ENCODE results near the gene RRBP1. TPM values are rescaled to one million over a fixed set of nuclear protein-coding genes. Genes with fewer than 3 reads are reported as not detected.

The RRBP1 gene
- total RNA-seq, 2 donors from 2014 or later, result 112 to 148 TPM

- no peaks in the 10 kb centered on the region for H3K36me3 ChIP-seq
- DNase-seq (ENCODE audit: low spot score), result no peak
- WGBS, result 51% methylated on average over 7 of the region's 7 CpGs
- no peaks in the 10 kb centered on the region for H3K27me3 ChIP-seq (replicated peaks; ENCODE audit: insufficient read depth)
- no peak overlapping the region for H3K4me3 ChIP-seq
- peaks cover 11% of the 10 kb centered on the region for H3K4me1 ChIP-seq (replicated peaks)
- intact Hi-C loops (cut with DNase I), result no loop called here
- no peaks in the 10 kb centered on the region for H3K9me3 ChIP-seq
- H3K27ac ChIP-seq, result no peak overlapping the region
- TF ChIP-seq CTCF (IDR thresholded peaks at IDR 0.05) (peak; percentile 19 to 47 (median 39)), POLR2A (IDR thresholded peaks at IDR 0.05) (no peak)
Measured at GRCh38 chr20:17654649-17655285, 27.3 kb downstream of the RRBP1 start.

GRCh38 chr20:17653835-17654648 is 28.0 kb downstream of the RRBP1 start:
- Histone ChIP-seq H3K27ac (no peak overlapping the region), H3K9me3 (no peaks in the 10 kb centered on the region), H3K27me3 (replicated peaks; ENCODE audit: insufficient read depth) (no peaks in the 10 kb centered on the region), H3K4me3 (no peak overlapping the region), H3K4me1 (replicated peaks) (peaks cover 11% of the 10 kb centered on the region), H3K36me3 (no peaks in the 10 kb centered on the region)
- DNase-seq (ENCODE audit: low spot score), result no peak
- 83% methylated on average over 11 of the region's 11 CpGs for WGBS
- intact Hi-C loops (cut with DNase I), result no loop called here
- no peak for TF ChIP-seq POLR2A (IDR thresholded peaks at IDR 0.05)
- TF ChIP-seq POLR2AphosphoS5 (IDR thresholded peaks at IDR 0.05), result no peak
- TF ChIP-seq CTCF (IDR thresholded peaks at IDR 0.05), result no peak

- H3K36me3 ChIP-seq, result no peaks in the 10 kb centered on the region
- no peak for DNase-seq (ENCODE audit: low spot score)
- 80% methylated on average over 10 of the region's 10 CpGs for WGBS
- no peaks in the 10 kb centered on the region for H3K27me3 ChIP-seq (replicated peaks; ENCODE audit: insufficient read depth)
- TF ChIP-seq POLR2A (IDR thresholded peaks at IDR 0.05) (no peak), CTCF (IDR thresholded peaks at IDR 0.05) (no peak), POLR2AphosphoS5 (IDR thresholded peaks at IDR 0.05) (no peak)
- no peak overlapping the region for H3K4me3 ChIP-seq
- H3K27ac ChIP-seq, result no peak overlapping the region
- intact Hi-C loops (cut with DNase I), result no loop called here
- peaks cover 20% of the 10 kb centered on the region for H3K4me1 ChIP-seq (replicated peaks)
- no peaks in the 10 kb centered on the region for H3K9me3 ChIP-seq
Measured at GRCh38 chr20:17652411-17652810, 29.6 kb downstream of the RRBP1 start.

GRCh38 chr20:17651760-17652388 is 30.2 kb downstream of the RRBP1 start:
- 29% methylated on average over 2 of the region's 2 CpGs for WGBS
- intact Hi-C loops (cut with DNase I), result no loop called here
- peak; percentile 40 for DNase-seq (ENCODE audit: low spot score)
- H3K4me3 ChIP-seq, result no peak overlapping the region
- no peak overlapping the region for H3K27ac ChIP-seq
- peaks cover 25% of the 10 kb centered on the region for H3K4me1 ChIP-seq (replicated peaks)
- no peaks in the 10 kb centered on the region for H3K9me3 ChIP-seq
- TF ChIP-seq POLR2A (IDR thresholded peaks at IDR 0.05) (no peak), CTCF (IDR thresholded peaks at IDR 0.05) (peak in 2 of 4 experiments; percentile 28 to 40)
- no peaks in the 10 kb centered on the region for H3K27me3 ChIP-seq (replicated peaks; ENCODE audit: insufficient read depth)
- H3K36me3 ChIP-seq, result no peaks in the 10 kb centered on the region
